Upper lobe of left lung (tissue), 4 donors: Measurements from ENCODE around the gene ABHD12.

ENCODE experiments used
- POLR2A ChIP-seq, 4 donors: fragments of 450-650 bp; IDR thresholded peaks; one replicate each; pipeline ENCODE4 v1.5.1; 2016 to 2017; ENCODE audit warnings: antibody characterized with exemption in 4 of 4, mild to moderate bottlenecking in 2 of 4
- POLR2AphosphoS5 ChIP-seq, 2 donors: sonication (generic); formaldehyde crosslinking; IDR thresholded peaks; one replicate each; pipeline ENCODE4 v1.5.1; 2017; ENCODE audit warnings: antibody characterized with exemption in 2 of 2

DNA sequence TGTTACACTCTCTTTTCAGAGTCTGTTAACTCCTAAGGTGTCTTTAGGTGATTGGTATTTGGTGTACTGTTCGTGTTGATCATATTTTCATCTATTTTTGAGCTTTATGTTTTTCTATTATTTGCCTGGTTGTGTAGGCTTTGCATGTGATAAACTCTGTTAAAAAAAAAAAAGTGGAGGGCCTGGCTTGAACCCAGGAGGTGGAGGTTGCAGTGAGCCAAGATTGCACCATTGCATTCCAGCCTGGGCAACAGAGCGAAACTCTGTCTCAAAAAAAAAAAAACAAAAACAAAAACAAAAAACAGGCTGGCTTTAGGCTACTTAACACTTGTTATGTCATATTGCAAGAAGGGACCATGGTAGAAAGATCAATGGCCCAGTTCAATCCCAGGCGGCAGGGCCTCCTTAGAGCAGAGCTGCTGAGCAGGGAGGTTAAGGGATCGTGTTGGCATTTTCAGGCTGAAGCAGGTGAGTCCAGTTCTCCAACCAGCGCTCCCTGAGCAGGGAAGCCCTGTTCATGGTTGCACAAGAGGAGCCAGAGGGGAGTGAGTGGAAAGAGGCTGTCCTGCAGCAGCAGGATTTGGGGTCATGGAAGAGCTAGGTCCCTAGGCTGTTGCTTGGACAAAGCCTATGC, 134.3 kb downstream of the ABHD12 start:
- TF ChIP-seq POLR2A (IDR thresholded peaks at IDR 0.05), result no peak
- no peak for TF ChIP-seq POLR2AphosphoS5 (IDR thresholded peaks at IDR 0.05)
